Progenitor cell of endocrine pancreas (in vitro differentiated cells): ENCODE results near the gene SRXN1. TPM values are rescaled to one million over a fixed set of nuclear protein-coding genes. Genes with fewer than 3 reads are reported as not detected.
A peak's percentile ranks its signal among the peaks of the same experiment; 100 is the strongest.

Experiments used
- DNase-seq: peaks from one replicate; pipeline ENCODE4 v3.0.0; 2021; ENCODE audit warnings: low spot score; ENCODE audit not compliant: unreplicated experiment
- H3K27ac Mint-ChIP-seq: 2 replicates; pipeline ENCODE4 v1.8.0; 2021; ENCODE audit warnings: mild to moderate bottlenecking, moderate library complexity, mixed read lengths
- H3K27me3 Mint-ChIP-seq: 2 replicates; pipeline ENCODE4 v1.8.0; 2021; ENCODE audit warnings: mixed read lengths
- H3K36me3 Mint-ChIP-seq: 2 replicates; pipeline ENCODE4 v1.8.0; 2022; ENCODE audit warnings: mixed read lengths; ENCODE audit not compliant: insufficient read depth
- H3K4me1 Mint-ChIP-seq: 2 replicates; pipeline ENCODE4 v1.8.0; 2021; ENCODE audit warnings: low read depth, mixed read lengths
- H3K4me3 Mint-ChIP-seq: 2 replicates; pipeline ENCODE4 v1.8.0; 2021; ENCODE audit warnings: low read depth, mild to moderate bottlenecking, moderate library complexity, mixed read lengths
- H3K9me3 Mint-ChIP-seq: 2 replicates; pipeline ENCODE4 v1.8.0; 2021; ENCODE audit warnings: low read depth, mixed read lengths
- CTCF ChIP-seq: fragments of 200-600 bp; sonication (generic); IDR thresholded peaks from one replicate; pipeline ENCODE4 v1.5.0; 2021; ENCODE audit warnings: antibody characterized with exemption, mild to moderate bottlenecking; ENCODE audit not compliant: unreplicated experiment
- total RNA-seq: library from RNA; stranded (reverse); gene quantifications from 2 replicates; pipeline ENCODE4 v1.2.1, GENCODE V29; 2021

The SRXN1 gene
- total RNA-seq, 1 donor from 2014 or later, result 12.0 TPM

- peaks cover 79% of the 10 kb centered on the region for H3K27me3 Mint-ChIP-seq
- DNase-seq, result no peak
- H3K4me3 Mint-ChIP-seq, result no peak overlapping the region
- no peaks in the 10 kb centered on the region for H3K36me3 Mint-ChIP-seq
- no peak for TF ChIP-seq CTCF
- H3K4me1 Mint-ChIP-seq, result peaks cover 5% of the 10 kb centered on the region
- H3K27ac Mint-ChIP-seq, result no peak overlapping the region
- no peaks in the 10 kb centered on the region for H3K9me3 Mint-ChIP-seq
Measured at GRCh38 chr20:675033-675452, 22.0 kb upstream of the SRXN1 start.

- no peak overlapping the region for H3K4me3 Mint-ChIP-seq
- H3K4me1 Mint-ChIP-seq, result peaks cover 5% of the 10 kb centered on the region
- H3K27ac Mint-ChIP-seq, result no peak overlapping the region
- peaks cover 67% of the 10 kb centered on the region for H3K27me3 Mint-ChIP-seq
- DNase-seq, result no peak
- H3K36me3 Mint-ChIP-seq, result no peaks in the 10 kb centered on the region
- no peaks in the 10 kb centered on the region for H3K9me3 Mint-ChIP-seq
- TF ChIP-seq CTCF, result no peak
Measured at GRCh38 chr20:673603-674001, 20.6 kb upstream of the SRXN1 start.

- peaks cover 5% of the 10 kb centered on the region for H3K4me1 Mint-ChIP-seq
- H3K27ac Mint-ChIP-seq, result no peak overlapping the region
- no peak for DNase-seq
- peak; percentile 32 for TF ChIP-seq CTCF
- H3K4me3 Mint-ChIP-seq, result no peak overlapping the region
- H3K36me3 Mint-ChIP-seq, result no peaks in the 10 kb centered on the region
- H3K27me3 Mint-ChIP-seq, result peaks cover 64% of the 10 kb centered on the region
- no peaks in the 10 kb centered on the region for H3K9me3 Mint-ChIP-seq
Measured at GRCh38 chr20:672963-673602, 20.1 kb upstream of the SRXN1 start.

GRCh38 chr20:671252-672030 is 18.4 kb upstream of the SRXN1 start:
- Mint-ChIP-seq H3K9me3 (no peaks in the 10 kb centered on the region), H3K36me3 (no peaks in the 10 kb centered on the region), H3K27me3 (peaks cover 62% of the 10 kb centered on the region), H3K4me1 (peaks cover 5% of the 10 kb centered on the region), H3K4me3 (no peak overlapping the region), H3K27ac (no peak overlapping the region)
- no peak for TF ChIP-seq CTCF
- no peak for DNase-seq

- Mint-ChIP-seq H3K27ac (no peak overlapping the region), H3K27me3 (peaks cover 61% of the 10 kb centered on the region), H3K4me1 (no peaks in the 10 kb centered on the region), H3K36me3 (no peaks in the 10 kb centered on the region), H3K9me3 (no peaks in the 10 kb centered on the region), H3K4me3 (no peak overlapping the region)
- DNase-seq, result no peak
- TF ChIP-seq CTCF, result no peak
Measured at GRCh38 chr20:669573-669972, 16.6 kb upstream of the SRXN1 start.
